ENCODE results near the gene RAB1B. TPM values are rescaled to one million over a fixed set of nuclear protein-coding genes. Genes with fewer than 3 reads are reported as not detected.

Gene RAB1B
- total and polyA plus RNA-seq, 7 donors, result 120 to 163 (median 130) TPM

GRCh38 chr11:66326261-66327111 is 58.0 kb downstream of the RAB1B start:
- H3K4me1 ChIP-seq, result peaks cover 8% of the 10 kb centered on the region
- no peak overlapping the region for H3K4me3 ChIP-seq

More at GRCh38 chr11:66326261-66327111, 58.0 kb downstream of the RAB1B start:
- 31 to 43% (median 33%) methylated on average over 20 to 21 of the region's 21 CpGs for WGBS, 3 donors
- intact Hi-C loops (cut with DNase I), result no loop called here
- Histone ChIP-seq H3K27ac (no peak overlapping the region), H3K9me3 (no peaks in the 10 kb centered on the region), H3K36me3 (ENCODE audit: insufficient read depth in 1 of 2, low read depth in 1 of 2) (no peaks in the 10 kb centered on the region), H3K27me3 (ENCODE audit: insufficient read depth in 3 of 3, low read length in 2 of 3) (no peaks in the 10 kb centered on the region)
- TF ChIP-seq, protein P1, sequence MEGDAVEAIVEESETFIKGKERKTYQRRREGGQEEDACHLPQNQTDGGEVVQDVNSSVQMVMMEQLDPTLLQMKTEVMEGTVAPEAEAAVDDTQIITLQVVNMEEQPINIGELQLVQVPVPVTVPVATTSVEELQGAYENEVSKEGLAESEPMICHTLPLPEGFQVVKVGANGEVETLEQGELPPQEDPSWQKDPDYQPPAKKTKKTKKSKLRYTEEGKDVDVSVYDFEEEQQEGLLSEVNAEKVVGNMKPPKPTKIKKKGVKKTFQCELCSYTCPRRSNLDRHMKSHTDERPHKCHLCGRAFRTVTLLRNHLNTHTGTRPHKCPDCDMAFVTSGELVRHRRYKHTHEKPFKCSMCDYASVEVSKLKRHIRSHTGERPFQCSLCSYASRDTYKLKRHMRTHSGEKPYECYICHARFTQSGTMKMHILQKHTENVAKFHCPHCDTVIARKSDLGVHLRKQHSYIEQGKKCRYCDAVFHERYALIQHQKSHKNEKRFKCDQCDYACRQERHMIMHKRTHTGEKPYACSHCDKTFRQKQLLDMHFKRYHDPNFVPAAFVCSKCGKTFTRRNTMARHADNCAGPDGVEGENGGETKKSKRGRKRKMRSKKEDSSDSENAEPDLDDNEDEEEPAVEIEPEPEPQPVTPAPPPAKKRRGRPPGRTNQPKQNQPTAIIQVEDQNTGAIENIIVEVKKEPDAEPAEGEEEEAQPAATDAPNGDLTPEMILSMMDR (IDR thresholded peaks at IDR 0.05), result no peak
- ATAC-seq (peak; percentile 12 to 54 (median 44)), DNase-seq (peak; percentile 74 to 81)

Other genes starting within 250 kb of the RAB1B start
- not detected for gene CATSPER1, start 242.2 kb upstream of the RAB1B start, total RNA-seq
- under 1 TPM in 2 of 3 donors, not detected in 1; 0.01 to 0.55 TPM for gene CATSPER1, start 242.2 kb upstream of the RAB1B start, polyA plus RNA-seq
- gene GAL3ST3, start 219.5 kb upstream of the RAB1B start, total RNA-seq, result under 1 TPM in 1 of 4 donors, not detected in 3; 0.36 TPM
- under 1 TPM in 1 of 3 donors, not detected in 2; 0.03 TPM for gene GAL3ST3, start 219.5 kb upstream of the RAB1B start, polyA plus RNA-seq
- 100 to 1,000 TPM in 1 of 4 donors, 10 to 100 TPM in 3; 62.8 to 114 (median 86.4) TPM for gene SF3B2, start 216.3 kb upstream of the RAB1B start, total RNA-seq
- gene SF3B2, start 216.3 kb upstream of the RAB1B start, polyA plus RNA-seq, result 100 to 1,000 TPM in 2 of 3 donors, 10 to 100 TPM in 1; 66.2 to 135 (median 114) TPM
- 10 to 100 TPM; 16.3 to 27.8 (median 24.9) TPM for gene PACS1, start 198.4 kb upstream of the RAB1B start, total RNA-seq
- 10 to 100 TPM in 1 of 3 donors, 1 to 10 TPM in 2; 7.4 to 16.0 (median 9.0) TPM for gene PACS1, start 198.4 kb upstream of the RAB1B start, polyA plus RNA-seq
- gene KLC2, start 10.9 kb upstream of the RAB1B start, total RNA-seq, result 10 to 100 TPM; 39.3 to 62.5 (median 54.4) TPM
- 100 to 1,000 TPM in 1 of 3 donors, 10 to 100 TPM in 2; 30.4 to 124 (median 41.5) TPM for gene KLC2, start 10.9 kb upstream of the RAB1B start, polyA plus RNA-seq
- not detected for gene CNIH2, start 9.5 kb downstream of the RAB1B start, total RNA-seq
- gene CNIH2, start 9.5 kb downstream of the RAB1B start, polyA plus RNA-seq, result under 1 TPM in 1 of 3 donors, not detected in 2; 0.05 TPM
- gene YIF1A, start 20.5 kb downstream of the RAB1B start, total RNA-seq, result 10 to 100 TPM; 70.1 to 90.4 (median 78.6) TPM
- gene YIF1A, start 20.5 kb downstream of the RAB1B start, polyA plus RNA-seq, result 100 to 1,000 TPM in 1 of 3 donors, 10 to 100 TPM in 2; 87.4 to 161 (median 96.1) TPM
- gene TMEM151A, start 23.3 kb downstream of the RAB1B start, total RNA-seq, result not detected
- gene TMEM151A, start 23.3 kb downstream of the RAB1B start, polyA plus RNA-seq, result under 1 TPM in 2 of 3 donors, not detected in 1; 0.04 to 0.05 TPM
- gene CD248, start 48.4 kb downstream of the RAB1B start, total RNA-seq, result 10 to 100 TPM in 1 of 4 donors, 1 to 10 TPM in 3; 7.3 to 10.7 (median 9.1) TPM
- 1 to 10 TPM; 2.9 to 8.9 (median 5.5) TPM for gene CD248, start 48.4 kb downstream of the RAB1B start, polyA plus RNA-seq
- gene RIN1, start 67.8 kb downstream of the RAB1B start, total RNA-seq, result 1 to 10 TPM; 3.9 to 6.9 (median 6.1) TPM
- 10 to 100 TPM in 1 of 3 donors, 1 to 10 TPM in 2; 1.2 to 38.0 (median 2.0) TPM for gene RIN1, start 67.8 kb downstream of the RAB1B start, polyA plus RNA-seq
- 10 to 100 TPM; 12.6 to 33.8 (median 19.9) TPM for gene BRMS1, start 76.5 kb downstream of the RAB1B start, total RNA-seq
- gene BRMS1, start 76.5 kb downstream of the RAB1B start, polyA plus RNA-seq, result 100 to 1,000 TPM in 1 of 3 donors, 10 to 100 TPM in 2; 55.9 to 152 (median 91.3) TPM
- gene B4GAT1, start 79.0 kb downstream of the RAB1B start, total RNA-seq, result 10 to 100 TPM; 17.0 to 21.0 (median 18.4) TPM
- gene B4GAT1, start 79.0 kb downstream of the RAB1B start, polyA plus RNA-seq, result 10 to 100 TPM; 12.6 to 50.3 (median 24.5) TPM
- gene SLC29A2, start 103.1 kb downstream of the RAB1B start, total RNA-seq, result 10 to 100 TPM; 14.9 to 94.1 (median 51.0) TPM
- gene SLC29A2, start 103.1 kb downstream of the RAB1B start, polyA plus RNA-seq, result 10 to 100 TPM; 14.9 to 84.5 (median 69.5) TPM
- not detected for gene NPAS4, start 152.4 kb downstream of the RAB1B start, total RNA-seq
- under 1 TPM in 1 of 3 donors, not detected in 2; 0.05 TPM for gene NPAS4, start 152.4 kb downstream of the RAB1B start, polyA plus RNA-seq
- gene MRPL11, start 170.2 kb downstream of the RAB1B start, total RNA-seq, result 10 to 100 TPM; 37.0 to 57.4 (median 48.7) TPM
- 10 to 100 TPM; 60.4 to 60.9 (median 60.7) TPM for gene MRPL11, start 170.2 kb downstream of the RAB1B start, polyA plus RNA-seq
- 10 to 100 TPM in 2 of 4 donors, 1 to 10 TPM in 2; 5.3 to 22.5 (median 11.4) TPM for gene PELI3, start 198.3 kb downstream of the RAB1B start, total RNA-seq
- gene PELI3, start 198.3 kb downstream of the RAB1B start, polyA plus RNA-seq, result 10 to 100 TPM in 2 of 3 donors, 1 to 10 TPM in 1; 3.1 to 46.8 (median 14.4) TPM
- gene DPP3, start 211.8 kb downstream of the RAB1B start, total RNA-seq, result 10 to 100 TPM; 24.0 to 44.4 (median 29.8) TPM
- gene DPP3, start 211.8 kb downstream of the RAB1B start, polyA plus RNA-seq, result 10 to 100 TPM; 30.7 to 58.7 (median 57.9) TPM
- gene BBS1, start 242.0 kb downstream of the RAB1B start, total RNA-seq, result 10 to 100 TPM in 3 of 4 donors, 1 to 10 TPM in 1; 8.4 to 15.3 (median 12.1) TPM
- 10 to 100 TPM in 1 of 3 donors, 1 to 10 TPM in 2; 4.4 to 13.8 (median 5.0) TPM for gene BBS1, start 242.0 kb downstream of the RAB1B start, polyA plus RNA-seq